GM23338 (cell line): ENCODE results near the gene HOXD4. TPM values are rescaled to one million over a fixed set of nuclear protein-coding genes. Genes with fewer than 3 reads are reported as not detected.

Source experiments
- ATAC-seq: fragments of 200-7000 bp; cut with Tn5 transposase; 3 replicates; pipeline ENCODE4 v1.9.1; 2020
- DNase-seq: peaks from one replicate; pipeline ENCODE4 v3.0.0-alpha.2; 2015; ENCODE audit warnings: low spot score
- H2AFZ ChIP-seq: fragments of 200-600 bp; sonication (generic); 2 replicates; pipeline ENCODE4 v1.8.0; 2016; ENCODE audit warnings: antibody characterized with exemption, mild to moderate bottlenecking, moderate library complexity
- H3F3A ChIP-seq: fragments of 200-600 bp; sonication (generic); replicated peaks from 2 replicates; pipeline ENCODE4 v1.8.0; 2017; ENCODE audit warnings: antibody characterized with exemption, mixed run types, low read depth
- H3K27ac ChIP-seq: fragments of 200-600 bp; sonication (generic); 2 replicates; pipeline ENCODE4 v1.6.1; 2016; ENCODE audit warnings: low read depth
- H3K27me3 ChIP-seq: fragments of 200-600 bp; sonication (generic); 2 replicates; pipeline ENCODE4 v1.8.0; 2016; ENCODE audit warnings: mild to moderate bottlenecking, mixed run types, moderate library complexity; ENCODE audit not compliant: insufficient read depth
- H3K36me3 ChIP-seq: fragments of 200-600 bp; sonication (generic); 2 replicates; pipeline ENCODE4 v1.8.0; 2016; ENCODE audit warnings: mild to moderate bottlenecking; ENCODE audit not compliant: insufficient read depth
- H3K4me1 ChIP-seq: fragments of 200-600 bp; sonication (generic); 2 replicates; pipeline ENCODE4 v1.8.0; 2016; ENCODE audit warnings: mild to moderate bottlenecking, moderate library complexity; ENCODE audit not compliant: insufficient read depth
- H3K4me2 ChIP-seq: fragments of 200-600 bp; sonication (generic); 2 replicates; pipeline ENCODE4 v1.7.1; 2017; ENCODE audit warnings: mixed run types
- H3K4me3 ChIP-seq: fragments of 200-600 bp; sonication (generic); 2 replicates; pipeline ENCODE4 v1.6.1; 2016; ENCODE audit warnings: mixed run types
- H3K79me2 ChIP-seq: fragments of 200-600 bp; sonication (generic); replicated peaks from 2 replicates; pipeline ENCODE4 v1.8.0; 2017; ENCODE audit warnings: mild to moderate bottlenecking; ENCODE audit not compliant: insufficient read depth
- H3K9me2 ChIP-seq: fragments of 200-600 bp; sonication (generic); 2 replicates; pipeline ENCODE4 v1.8.0; 2017; ENCODE audit not compliant: insufficient read depth
- H4K20me1 ChIP-seq: fragments of 200-600 bp; sonication (generic); replicated peaks from 2 replicates; pipeline ENCODE4 v1.8.0; 2017; ENCODE audit warnings: mild to moderate bottlenecking; ENCODE audit not compliant: insufficient read depth
- H3K27ac Mint-ChIP-seq: 2 replicates; pipeline ENCODE4 v1.8.0; 2020; ENCODE audit warnings: inconsistent platforms, mild to moderate bottlenecking, moderate library complexity, mixed read lengths
- H3K27me3 Mint-ChIP-seq: 3 replicates; pipeline ENCODE4 v1.8.0; 2022; ENCODE audit warnings: low read depth, mild to moderate bottlenecking, moderate library complexity, mixed read lengths, inconsistent platforms; ENCODE audit not compliant: insufficient read depth, poor library complexity
- H3K36me3 Mint-ChIP-seq: 3 replicates; pipeline ENCODE4 v1.8.0; 2021; ENCODE audit warnings: low read depth, mild to moderate bottlenecking, inconsistent platforms, moderate library complexity, mixed read lengths
- H3K4me1 Mint-ChIP-seq: 3 replicates; pipeline ENCODE4 v1.8.0; 2020; ENCODE audit warnings: mild to moderate bottlenecking, inconsistent platforms, mixed read lengths
- H3K4me3 Mint-ChIP-seq: 3 replicates; pipeline ENCODE4 v1.8.0; 2021; ENCODE audit warnings: moderate library complexity, mild to moderate bottlenecking, inconsistent platforms, mixed read lengths
- H3K9me3 Mint-ChIP-seq: 3 replicates; pipeline ENCODE4 v1.8.0; 2020; ENCODE audit warnings: moderate library complexity, mild to moderate bottlenecking, inconsistent platforms, mixed read lengths
- CREB1 ChIP-seq: fragments of 250-450 bp; sonication (Bioruptor Pico); IDR thresholded peaks from 2 replicates; pipeline ENCODE4 v1.5.0; 2020; ENCODE audit warnings: low read depth, mild to moderate bottlenecking, moderate library complexity
- EZH2 ChIP-seq: fragments of 200-600 bp; sonication (generic); IDR thresholded peaks from one replicate; pipeline ENCODE4 v1.8.0; 2017; ENCODE audit warnings: antibody characterized with exemption, mild to moderate bottlenecking, low read depth; ENCODE audit not compliant: unreplicated experiment
- EZH2phosphoT487 ChIP-seq: fragments of 200-600 bp; sonication (generic); IDR thresholded peaks from one replicate; pipeline ENCODE4 v1.8.1; 2018; ENCODE audit warnings: antibody characterized with exemption; ENCODE audit not compliant: unreplicated experiment
- NANOG ChIP-seq: IDR thresholded peaks from 2 replicates; pipeline ENCODE4 v1.6.1; 2016; ENCODE audit warnings: antibody characterized with exemption, borderline replicate concordance
- STAT1 ChIP-seq: IDR thresholded peaks from one replicate; pipeline ENCODE4 v1.6.1; 2016; ENCODE audit warnings: antibody characterized with exemption; ENCODE audit not compliant: unreplicated experiment
- polyA plus RNA-seq: library from polyadenylated mRNA; unstranded; fragments of >200 nt; fragmentation: Nextera tagmentation; extraction: Ambion mirVana; gene quantifications from 2 replicates; pipeline ENCODE4 v1.2.1, GENCODE V29; 2016
- total RNA-seq: library from RNA; depleted of rRNA; stranded (reverse); fragments of >200 nt; shearing (Covaris generic); gene quantifications from 2 replicates; pipeline ENCODE4 v1.2.3, GENCODE V29; 2014
- TF ChIP-seq, protein P1 (sequence below): IDR thresholded peaks from 2 replicates; pipeline ENCODE4 v1.6.1; 2016; ENCODE audit warnings: antibody characterized with exemption
- TF ChIP-seq, protein P2 (sequence below): IDR thresholded peaks from one replicate; pipeline ENCODE4 v1.6.1; 2018; ENCODE audit warnings: antibody characterized with exemption; ENCODE audit not compliant: unreplicated experiment

HOXD4 gene
- total and polyA plus RNA-seq, 2 experiments from 2014 or later: not detected

DNA sequence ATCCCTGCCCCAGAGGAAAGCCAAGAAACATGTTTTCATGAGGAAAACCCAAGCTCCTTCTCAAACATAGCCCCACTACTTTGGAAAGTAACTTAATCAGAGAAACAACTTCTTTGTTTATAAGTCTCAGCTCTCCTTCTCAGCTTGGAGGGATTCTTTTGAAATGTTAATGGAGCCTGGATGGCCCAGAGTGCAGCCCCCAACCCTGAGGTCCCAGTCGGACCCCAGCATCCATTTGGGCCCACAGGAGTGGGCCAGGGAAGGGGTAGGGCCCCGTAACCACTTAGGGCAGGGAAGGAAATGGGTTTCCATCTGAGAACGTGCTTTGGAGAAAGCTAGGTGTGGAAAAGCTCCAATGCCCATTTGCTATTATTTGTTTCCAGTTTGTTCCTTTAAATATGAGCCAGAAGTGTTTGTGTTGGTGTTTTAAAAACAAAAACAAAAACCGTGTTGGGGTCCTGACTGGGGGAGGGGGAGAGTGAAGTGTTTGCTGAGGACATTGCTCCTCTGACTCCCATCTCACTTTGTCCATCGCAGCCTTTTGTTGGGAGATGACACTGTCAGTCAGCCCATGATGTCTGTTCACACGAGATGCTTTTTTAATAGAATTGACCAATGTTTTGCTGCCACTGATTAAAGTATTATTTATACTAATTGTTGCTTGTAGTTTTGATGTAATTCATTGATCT, 4.2 kb downstream of the HOXD4 start:
- Mint-ChIP-seq H3K27me3 (peaks cover 98% of the 10 kb centered on the region), H3K36me3 (no peaks in the 10 kb centered on the region), H3K4me3 (no peak overlapping the region), H3K27ac (no peak overlapping the region), H3K9me3 (peaks cover 3% of the 10 kb centered on the region; the same call in 2 of the 3 replicates), H3K4me1 (peaks cover 34% of the 10 kb centered on the region)
- H3K4me3 ChIP-seq: peak overlapping the region; percentile 1; the same call in 1 of the 2 replicates
- DNase-seq (peak; percentile 52), ATAC-seq (no peak)
- H4K20me1 ChIP-seq: peaks cover 40% of the 10 kb centered on the region
- peaks cover 41% of the 10 kb centered on the region for H3K4me1 ChIP-seq
- H2AFZ ChIP-seq: no peak overlapping the region
- no peaks in the 10 kb centered on the region for H3K36me3 ChIP-seq
- H3K4me2 ChIP-seq: peak overlapping the region; percentile 1; the same call in 1 of the 2 replicates
- peaks cover 25% of the 10 kb centered on the region for H3F3A ChIP-seq
- TF ChIP-seq, protein P1, sequence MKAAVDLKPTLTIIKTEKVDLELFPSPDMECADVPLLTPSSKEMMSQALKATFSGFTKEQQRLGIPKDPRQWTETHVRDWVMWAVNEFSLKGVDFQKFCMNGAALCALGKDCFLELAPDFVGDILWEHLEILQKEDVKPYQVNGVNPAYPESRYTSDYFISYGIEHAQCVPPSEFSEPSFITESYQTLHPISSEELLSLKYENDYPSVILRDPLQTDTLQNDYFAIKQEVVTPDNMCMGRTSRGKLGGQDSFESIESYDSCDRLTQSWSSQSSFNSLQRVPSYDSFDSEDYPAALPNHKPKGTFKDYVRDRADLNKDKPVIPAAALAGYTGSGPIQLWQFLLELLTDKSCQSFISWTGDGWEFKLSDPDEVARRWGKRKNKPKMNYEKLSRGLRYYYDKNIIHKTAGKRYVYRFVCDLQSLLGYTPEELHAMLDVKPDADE: no peak
- peak; percentile 61 for TF ChIP-seq EZH2
- peaks cover 100% of the 10 kb centered on the region for H3K27me3 ChIP-seq
- H3K9me2 ChIP-seq: no peaks in the 10 kb centered on the region
- H3K27ac ChIP-seq: no peak overlapping the region
- no peaks in the 10 kb centered on the region for H3K79me2 ChIP-seq

DNA sequence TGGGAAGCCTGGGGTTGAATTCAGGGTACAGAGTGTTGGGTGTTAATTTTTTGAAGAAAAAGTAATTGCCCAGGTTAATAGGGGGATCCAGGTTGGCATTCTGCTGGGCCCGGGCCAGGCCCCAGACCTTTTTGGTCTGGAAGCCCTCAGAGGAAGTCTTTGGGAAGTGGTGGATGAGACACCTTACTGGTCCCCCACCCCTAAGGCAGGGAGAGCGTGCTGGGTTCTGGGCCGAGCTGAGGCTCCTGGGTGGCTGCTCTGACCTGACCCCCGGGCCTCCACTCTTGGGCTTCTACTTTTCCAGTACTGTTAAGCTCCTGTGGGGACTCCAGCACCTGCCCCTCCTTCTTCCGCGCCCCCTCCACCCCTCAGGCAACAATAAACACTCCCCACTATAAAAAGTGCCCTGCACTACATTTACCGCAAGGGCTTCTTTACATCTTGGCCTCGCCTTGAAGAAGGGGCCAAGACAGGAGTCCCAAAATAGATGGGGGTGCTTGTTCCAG, 5.0 kb downstream of the HOXD4 start:
- no peaks in the 10 kb centered on the region for H3K9me2 ChIP-seq
- H3K27ac Mint-ChIP-seq: no peak overlapping the region
- H3K36me3 ChIP-seq: no peaks in the 10 kb centered on the region
- H3K4me1 ChIP-seq: peaks cover 46% of the 10 kb centered on the region
- H3K4me3 ChIP-seq: peak overlapping the region; percentile 34; the same call in 1 of the 2 replicates
- H3F3A ChIP-seq: peaks cover 27% of the 10 kb centered on the region
- H2AFZ ChIP-seq: no peak overlapping the region
- H3K27ac ChIP-seq: no peak overlapping the region
- no peaks in the 10 kb centered on the region for H3K79me2 ChIP-seq
- no peaks in the 10 kb centered on the region for H3K36me3 Mint-ChIP-seq
- H3K4me3 Mint-ChIP-seq: 0 out of 3 replicates have a peak overlapping the region, but pooled peaks have one; percentile 12
- peaks cover 100% of the 10 kb centered on the region for H3K27me3 ChIP-seq
- peaks cover 33% of the 10 kb centered on the region for H3K4me1 Mint-ChIP-seq
- H3K4me2 ChIP-seq: no peak overlapping the region
- ATAC-seq (no peak), DNase-seq (peak; percentile 10)
- H3K27me3 Mint-ChIP-seq: peaks cover 98% of the 10 kb centered on the region
- TF ChIP-seq CREB1 (CRISPR knock-in tag): no peak
- TF ChIP-seq EZH2: peak; percentile 68
- peaks cover 3% of the 10 kb centered on the region; the same call in 2 of the 3 replicates for H3K9me3 Mint-ChIP-seq
- peaks cover 39% of the 10 kb centered on the region for H4K20me1 ChIP-seq

DNA sequence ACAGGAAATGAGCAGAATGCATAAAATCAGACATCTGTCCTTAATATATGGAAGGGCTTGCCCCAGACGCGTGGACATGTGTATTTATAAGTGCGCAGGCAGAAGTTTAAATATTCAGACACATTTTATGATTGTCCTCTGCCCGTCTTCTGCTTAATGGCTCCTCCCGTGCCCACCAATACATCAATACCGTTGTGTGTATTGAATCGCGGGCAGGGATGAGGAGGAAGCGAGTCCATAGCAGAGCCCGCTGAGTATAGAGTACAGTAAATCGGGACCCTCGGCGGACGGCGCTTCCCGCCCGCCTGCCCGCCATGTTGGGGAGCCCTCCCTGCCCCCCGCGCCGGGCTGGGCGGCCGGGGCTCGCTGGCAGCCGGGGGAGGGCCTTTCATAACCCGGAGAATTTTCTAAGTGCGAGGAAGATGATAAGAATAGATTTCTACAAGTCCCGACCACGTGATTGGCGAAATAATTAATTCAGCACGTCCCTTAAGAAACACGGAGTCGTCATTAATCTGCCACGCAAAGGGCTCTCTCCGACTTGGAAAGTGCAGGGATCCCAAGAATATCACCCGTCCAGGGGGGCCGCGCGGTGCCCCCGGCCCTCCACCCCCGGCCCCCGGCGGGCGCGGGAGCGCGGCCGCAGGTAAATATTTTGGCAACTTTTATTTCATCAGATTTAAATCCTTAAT, 5.6 kb downstream of the HOXD4 start, which contains the start of gene HOXD3:
Gene HOXD3, plus strand, starts transcription at position 501 of the 692 bp plus-strand sequence. CDS start 11,808 bp downstream, outside the sequence.
- H3K36me3 Mint-ChIP-seq: no peaks in the 10 kb centered on the region
- H3K4me3 Mint-ChIP-seq: 0 out of 3 replicates have a peak within 1 kb of the TSS, but pooled peaks have one; percentile 12
- no peaks in the 10 kb centered on the region for H3K79me2 ChIP-seq
- peaks cover 31% of the 10 kb centered on the region for H3K4me1 Mint-ChIP-seq
- peaks cover 27% of the 10 kb centered on the region for H3F3A ChIP-seq
- ATAC-seq (no peak), DNase-seq (peak; percentile 24)
- H3K9me2 ChIP-seq: no peaks in the 10 kb centered on the region
- no peaks in the 10 kb centered on the region for H3K36me3 ChIP-seq
- peaks cover 3% of the 10 kb centered on the region; the same call in 2 of the 3 replicates for H3K9me3 Mint-ChIP-seq
- peak within 1 kb of the TSS; percentile 65; the same call in 1 of the 2 replicates for H3K4me2 ChIP-seq
- no peak within 1 kb of the TSS for H3K27ac ChIP-seq
- H3K4me1 ChIP-seq: peaks cover 46% of the 10 kb centered on the region
- H4K20me1 ChIP-seq: peaks cover 45% of the 10 kb centered on the region
- peaks cover 99% of the 10 kb centered on the region for H3K27me3 Mint-ChIP-seq
- no peak within 1 kb of the TSS for H3K27ac Mint-ChIP-seq
- H3K27me3 ChIP-seq: peaks cover 100% of the 10 kb centered on the region
- H3K4me3 ChIP-seq: peak within 1 kb of the TSS; percentile 34; the same call in 1 of the 2 replicates
- H2AFZ ChIP-seq: no peak within 1 kb of the TSS
- TF ChIP-seq STAT1 (no peak), NANOG (no peak), EZH2phosphoT487 (no peak), CREB1 (CRISPR knock-in tag) (no peak), EZH2 (peak; percentile 97)
- TF ChIP-seq, protein P1: no peak
- TF ChIP-seq, protein P2, sequence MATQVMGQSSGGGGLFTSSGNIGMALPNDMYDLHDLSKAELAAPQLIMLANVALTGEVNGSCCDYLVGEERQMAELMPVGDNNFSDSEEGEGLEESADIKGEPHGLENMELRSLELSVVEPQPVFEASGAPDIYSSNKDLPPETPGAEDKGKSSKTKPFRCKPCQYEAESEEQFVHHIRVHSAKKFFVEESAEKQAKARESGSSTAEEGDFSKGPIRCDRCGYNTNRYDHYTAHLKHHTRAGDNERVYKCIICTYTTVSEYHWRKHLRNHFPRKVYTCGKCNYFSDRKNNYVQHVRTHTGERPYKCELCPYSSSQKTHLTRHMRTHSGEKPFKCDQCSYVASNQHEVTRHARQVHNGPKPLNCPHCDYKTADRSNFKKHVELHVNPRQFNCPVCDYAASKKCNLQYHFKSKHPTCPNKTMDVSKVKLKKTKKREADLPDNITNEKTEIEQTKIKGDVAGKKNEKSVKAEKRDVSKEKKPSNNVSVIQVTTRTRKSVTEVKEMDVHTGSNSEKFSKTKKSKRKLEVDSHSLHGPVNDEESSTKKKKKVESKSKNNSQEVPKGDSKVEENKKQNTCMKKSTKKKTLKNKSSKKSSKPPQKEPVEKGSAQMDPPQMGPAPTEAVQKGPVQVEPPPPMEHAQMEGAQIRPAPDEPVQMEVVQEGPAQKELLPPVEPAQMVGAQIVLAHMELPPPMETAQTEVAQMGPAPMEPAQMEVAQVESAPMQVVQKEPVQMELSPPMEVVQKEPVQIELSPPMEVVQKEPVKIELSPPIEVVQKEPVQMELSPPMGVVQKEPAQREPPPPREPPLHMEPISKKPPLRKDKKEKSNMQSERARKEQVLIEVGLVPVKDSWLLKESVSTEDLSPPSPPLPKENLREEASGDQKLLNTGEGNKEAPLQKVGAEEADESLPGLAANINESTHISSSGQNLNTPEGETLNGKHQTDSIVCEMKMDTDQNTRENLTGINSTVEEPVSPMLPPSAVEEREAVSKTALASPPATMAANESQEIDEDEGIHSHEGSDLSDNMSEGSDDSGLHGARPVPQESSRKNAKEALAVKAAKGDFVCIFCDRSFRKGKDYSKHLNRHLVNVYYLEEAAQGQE: no peak
